SU-DHL-6 (cell line): ENCODE results near the gene CNPY1.

Experiments used
- H2AFZ ChIP-seq: fragments of 200-600 bp; sonication (generic); 2 replicates; pipeline ENCODE4 v1.6.1; 2014; ENCODE audit warnings: low read depth, mild to moderate bottlenecking, moderate library complexity, mixed read lengths, antibody characterized with exemption, low read length; ENCODE audit not compliant: severe bottlenecking
- H3F3A ChIP-seq: fragments of 200-600 bp; shearing (Covaris generic); 2 replicates; pipeline ENCODE4 v1.6.0; 2016; ENCODE audit warnings: antibody characterized with exemption, mild to moderate bottlenecking; ENCODE audit not compliant: insufficient read depth
- H3K27ac ChIP-seq: fragments of 200-600 bp; sonication (generic); 2 replicates; pipeline ENCODE4 v1.5.1; 2016; ENCODE audit warnings: low read depth, mild to moderate bottlenecking, low read length, moderate library complexity, mixed read lengths
- H3K27me3 ChIP-seq: fragments of 200-600 bp; sonication (generic), shearing (Covaris generic); 2 replicates; pipeline ENCODE4 v1.6.0; 2014; ENCODE audit warnings: mild to moderate bottlenecking, low read length
- H3K36me3 ChIP-seq: fragments of 200-600 bp; sonication (generic); 2 replicates; pipeline ENCODE4 v1.6.1; 2014; ENCODE audit warnings: mild to moderate bottlenecking, low read length, mixed read lengths
- H3K4me2 ChIP-seq: fragments of 300-600, 200-600 bp; shearing (Covaris generic), sonication (generic); 2 replicates; pipeline ENCODE4 v1.6.0; 2014; ENCODE audit warnings: low read length, low read depth, mild to moderate bottlenecking; ENCODE audit not compliant: poor library complexity, severe bottlenecking
- H3K4me3 ChIP-seq: fragments of 200-600 bp; sonication (generic); 2 replicates; pipeline ENCODE4 v1.5.1; 2014; ENCODE audit warnings: antibody characterized with exemption, low read length, mild to moderate bottlenecking, mixed read lengths; ENCODE audit not compliant: insufficient read depth, poor library complexity, severe bottlenecking
- H3K79me2 ChIP-seq: fragments of 200-600 bp; sonication (generic); 2 replicates; pipeline ENCODE4 v1.6.1; 2014; ENCODE audit warnings: mild to moderate bottlenecking, low read length, moderate library complexity; ENCODE audit not compliant: insufficient read depth
- H3K9ac ChIP-seq: fragments of 200-600 bp; sonication (generic); 2 replicates; pipeline ENCODE4 v1.7.0; 2014; ENCODE audit warnings: mild to moderate bottlenecking, low read length
- H3K9me2 ChIP-seq: fragments of 200-600 bp; sonication (generic); replicated peaks from 2 replicates; pipeline ENCODE4 v1.6.1; 2014; ENCODE audit warnings: low read length; ENCODE audit not compliant: insufficient read depth
- H3K9me3 ChIP-seq: fragments of 200-600 bp; sonication (generic); 2 replicates; pipeline ENCODE4 v1.6.1; 2014; ENCODE audit warnings: low read length, mixed read lengths; ENCODE audit not compliant: insufficient read depth
- H4K20me1 ChIP-seq: fragments of 200-600 bp; sonication (generic); 2 replicates; pipeline ENCODE4 v1.6.1; 2014; ENCODE audit warnings: low read depth, mild to moderate bottlenecking, antibody characterized with exemption, low read length, moderate library complexity, mixed read lengths
- EZH2phosphoT487 ChIP-seq: fragments of 200-600 bp; sonication (generic), shearing (Covaris generic); conservative IDR thresholded peaks from 2 replicates; pipeline ENCODE4 v1.6.1; 2018; ENCODE audit warnings: mild to moderate bottlenecking, antibody characterized with exemption, low read length, moderate library complexity, mixed read lengths
- TF ChIP-seq, protein P1 (sequence below): fragments of 200-600 bp; sonication (generic); IDR thresholded peaks from one replicate; pipeline ENCODE4 v1.5.1; 2017; ENCODE audit warnings: antibody characterized with exemption, mild to moderate bottlenecking, low read length, moderate library complexity; ENCODE audit not compliant: insufficient read depth, poor library complexity, severe bottlenecking

CNPY1 gene

DNA sequence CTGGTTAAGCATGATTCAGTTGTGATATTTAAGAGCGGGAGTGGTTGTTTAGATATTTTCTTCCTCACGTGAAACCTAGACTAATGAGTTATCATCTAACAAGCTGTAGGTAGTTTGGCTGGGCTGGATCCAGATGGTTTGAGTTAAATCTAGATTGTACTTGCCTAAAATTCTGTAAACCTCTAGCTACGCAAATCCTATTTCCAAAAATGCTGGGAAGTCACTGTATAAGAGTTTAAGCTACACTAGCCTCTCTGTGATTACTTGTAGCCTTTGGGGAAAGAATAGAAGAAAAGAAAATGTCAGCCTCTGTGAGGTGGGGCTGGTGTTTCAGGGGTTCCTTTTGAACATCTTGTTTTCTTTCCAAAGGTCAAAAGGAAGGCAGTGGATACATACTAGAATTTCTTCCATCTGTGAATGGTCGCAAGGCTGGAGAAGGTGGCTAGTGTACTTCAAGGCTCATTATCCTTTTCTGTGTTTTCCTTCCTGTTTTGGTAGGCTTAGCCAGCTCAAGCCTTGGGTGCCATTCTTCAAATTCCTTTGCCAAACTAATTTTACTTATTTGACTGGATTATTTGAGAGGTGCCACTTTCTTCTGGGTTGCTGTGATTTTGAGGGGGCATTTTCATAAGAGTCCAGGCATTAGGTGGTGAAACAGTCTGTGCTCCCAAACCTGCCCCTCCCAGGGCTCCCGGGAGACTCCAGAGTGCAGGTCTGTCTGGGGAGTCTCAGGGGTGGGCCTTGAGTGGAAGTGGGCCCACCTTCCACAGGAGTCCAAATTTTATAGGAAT lies 93.7 kb downstream of the CNPY1 start:
- no peaks in the 10 kb centered on the region for H3K36me3 ChIP-seq
- TF ChIP-seq, protein P1, sequence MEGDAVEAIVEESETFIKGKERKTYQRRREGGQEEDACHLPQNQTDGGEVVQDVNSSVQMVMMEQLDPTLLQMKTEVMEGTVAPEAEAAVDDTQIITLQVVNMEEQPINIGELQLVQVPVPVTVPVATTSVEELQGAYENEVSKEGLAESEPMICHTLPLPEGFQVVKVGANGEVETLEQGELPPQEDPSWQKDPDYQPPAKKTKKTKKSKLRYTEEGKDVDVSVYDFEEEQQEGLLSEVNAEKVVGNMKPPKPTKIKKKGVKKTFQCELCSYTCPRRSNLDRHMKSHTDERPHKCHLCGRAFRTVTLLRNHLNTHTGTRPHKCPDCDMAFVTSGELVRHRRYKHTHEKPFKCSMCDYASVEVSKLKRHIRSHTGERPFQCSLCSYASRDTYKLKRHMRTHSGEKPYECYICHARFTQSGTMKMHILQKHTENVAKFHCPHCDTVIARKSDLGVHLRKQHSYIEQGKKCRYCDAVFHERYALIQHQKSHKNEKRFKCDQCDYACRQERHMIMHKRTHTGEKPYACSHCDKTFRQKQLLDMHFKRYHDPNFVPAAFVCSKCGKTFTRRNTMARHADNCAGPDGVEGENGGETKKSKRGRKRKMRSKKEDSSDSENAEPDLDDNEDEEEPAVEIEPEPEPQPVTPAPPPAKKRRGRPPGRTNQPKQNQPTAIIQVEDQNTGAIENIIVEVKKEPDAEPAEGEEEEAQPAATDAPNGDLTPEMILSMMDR, result no peak
- no peak for TF ChIP-seq EZH2phosphoT487
- H3K9ac ChIP-seq, result no peak overlapping the region
- H2AFZ ChIP-seq, result no peak overlapping the region
- H3K9me2 ChIP-seq, result no peaks in the 10 kb centered on the region
- H3K9me3 ChIP-seq, result no peaks in the 10 kb centered on the region
- H3K4me3 ChIP-seq, result no peak overlapping the region
- no peaks in the 10 kb centered on the region for H3K79me2 ChIP-seq
- no peaks in the 10 kb centered on the region for H3F3A ChIP-seq
- no peaks in the 10 kb centered on the region for H3K27me3 ChIP-seq
- H4K20me1 ChIP-seq, result no peaks in the 10 kb centered on the region
- H3K27ac ChIP-seq, result no peak overlapping the region
- H3K4me2 ChIP-seq, result no peak overlapping the region

DNA sequence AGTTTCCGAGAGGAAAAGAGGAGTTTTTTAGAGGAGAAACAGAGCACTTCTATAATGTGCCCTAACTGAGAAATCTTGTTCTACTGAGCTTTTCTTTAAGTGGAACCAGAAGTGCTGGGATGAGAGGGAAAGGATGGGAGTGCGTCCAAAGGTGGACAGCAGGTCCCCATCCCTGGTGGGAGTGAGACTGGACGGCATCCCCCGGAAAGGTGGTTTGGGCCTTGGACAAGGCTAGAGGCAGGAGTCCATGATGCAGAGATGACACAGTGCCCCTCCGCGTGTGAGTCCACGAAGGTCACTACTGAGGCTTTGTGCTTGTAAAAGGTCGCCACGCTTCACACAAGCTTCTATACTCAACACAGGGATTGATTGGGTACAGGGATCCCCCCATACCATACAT lies 94.5 kb downstream of the CNPY1 start:
- Histone ChIP-seq H3F3A (no peaks in the 10 kb centered on the region), H3K9me3 (no peaks in the 10 kb centered on the region), H3K4me2 (no peak overlapping the region), H3K27ac (no peak overlapping the region), H3K4me3 (no peak overlapping the region), H4K20me1 (no peaks in the 10 kb centered on the region), H3K79me2 (no peaks in the 10 kb centered on the region), H3K9me2 (no peaks in the 10 kb centered on the region), H3K27me3 (no peaks in the 10 kb centered on the region), H3K36me3 (no peaks in the 10 kb centered on the region), H2AFZ (no peak overlapping the region), H3K9ac (no peak overlapping the region)
- no peak for TF ChIP-seq EZH2phosphoT487
- TF ChIP-seq, protein P1, result no peak
